Ishikawa (cell line): ENCODE results near the gene ROR1.

Experiments
- CEBPB ChIP-seq: IDR thresholded peaks from 2 replicates; pipeline ENCODE4 v1.6.1; 2012
- CREB1 ChIP-seq: IDR thresholded peaks from 2 replicates; pipeline ENCODE4 v1.6.1; 2012; ENCODE audit warnings: low read depth
- EGR1 ChIP-seq: IDR thresholded peaks from 2 replicates; pipeline ENCODE4 v1.6.1; 2012
- EP300 ChIP-seq: IDR thresholded peaks from 2 replicates; pipeline ENCODE4 v1.6.1; 2012; ENCODE audit warnings: borderline replicate concordance
- FOXM1 ChIP-seq: IDR thresholded peaks from 2 replicates; pipeline ENCODE4 v1.6.1; 2012; ENCODE audit warnings: low read depth, borderline replicate concordance
- RAD21 ChIP-seq: IDR thresholded peaks from 2 replicates; pipeline ENCODE4 v1.6.1; 2012; ENCODE audit warnings: low read depth
- TAF1 ChIP-seq: IDR thresholded peaks from 2 replicates; pipeline ENCODE4 v1.6.1; 2012; ENCODE audit warnings: low read depth, mild to moderate bottlenecking
- TCF12 ChIP-seq: IDR thresholded peaks from 2 replicates; pipeline ENCODE4 v1.6.1; 2012; ENCODE audit warnings: low read depth
- TEAD4 ChIP-seq: IDR thresholded peaks from 2 replicates; pipeline ENCODE4 v1.6.1; 2012
- YY1 ChIP-seq: IDR thresholded peaks from 2 replicates; pipeline ENCODE4 v1.6.1; 2012; ENCODE audit warnings: low read depth
- ZBTB7A ChIP-seq: IDR thresholded peaks from 2 replicates; pipeline ENCODE4 v1.6.1; 2012; ENCODE audit warnings: low read depth
- TF ChIP-seq, protein P1 (sequence below): IDR thresholded peaks from 2 replicates; pipeline ENCODE4 v1.6.1; 2012

DNA sequence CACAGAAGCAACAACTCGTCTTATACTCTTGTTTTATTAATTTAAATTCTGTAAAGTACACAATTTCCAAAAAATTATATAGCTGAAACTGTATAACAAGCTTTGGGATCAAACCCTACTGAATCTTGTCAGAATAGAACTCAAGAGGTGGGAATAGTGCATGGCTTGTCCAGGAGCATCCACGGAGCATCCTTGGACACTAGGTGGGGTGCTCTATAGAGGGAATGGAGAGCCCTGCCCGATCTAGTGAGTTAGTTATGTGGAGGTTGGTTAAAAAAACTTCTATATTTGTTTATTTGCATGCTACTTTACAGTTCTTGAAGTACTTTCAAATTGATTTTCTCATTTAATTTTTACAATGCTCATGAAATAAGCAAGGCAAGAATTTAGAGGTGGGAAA, 28.3 kb downstream of the ROR1 start:
- TF ChIP-seq RAD21 (no peak), YY1 (no peak), CREB1 (no peak), ZBTB7A (no peak), EGR1 (no peak), FOXM1 (no peak), TEAD4 (no peak), TAF1 (no peak), EP300 (no peak), TCF12 (no peak), CEBPB (no peak)
- TF ChIP-seq, protein P1, sequence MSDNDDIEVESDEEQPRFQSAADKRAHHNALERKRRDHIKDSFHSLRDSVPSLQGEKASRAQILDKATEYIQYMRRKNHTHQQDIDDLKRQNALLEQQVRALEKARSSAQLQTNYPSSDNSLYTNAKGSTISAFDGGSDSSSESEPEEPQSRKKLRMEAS = no peak
